ENCODE data around the gene LTBP2. TPM values are rescaled to one million over a fixed set of nuclear protein-coding genes. Genes with fewer than 3 reads are reported as not detected.
A peak's percentile ranks its signal among the peaks of the same experiment; 100 is the strongest.

The LTBP2 gene
- total RNA-seq, 1 experiment from 2014 or later = 124 TPM

GRCh38 chr14:74569806-74570591, 42.0 kb downstream of the LTBP2 start:
- H3K4me1 ChIP-seq (replicated peaks; ENCODE audit: insufficient read depth) = peaks cover 96% of the 10 kb centered on the region
- H3K9me3 ChIP-seq (ENCODE audit: insufficient read depth, low read depth) = no peaks in the 10 kb centered on the region
- H4K20me1 ChIP-seq (ENCODE audit: insufficient read depth) = no peaks in the 10 kb centered on the region
- peak overlapping the region; percentile 92 for H3K4me2 ChIP-seq
- CTCF ChIA-PET = interaction anchor here (0.5 to 6.4 kb wide), 7 partner anchors 10 to 459 kb away, joined by 3 to 82 read pairs (median 3); partner anchors contain the start of gene LTBP2
- H3F3A ChIP-seq (ENCODE audit: insufficient read depth, low read depth) = peaks cover 83% of the 10 kb centered on the region
- H3K9me2 ChIP-seq (ENCODE audit: insufficient read depth) = no peaks in the 10 kb centered on the region
- TF ChIP-seq CTCF (conservative IDR thresholded peaks at IDR 0.05) = no peak
- TF ChIP-seq EZH2 (IDR thresholded peaks at IDR 0.05; ENCODE audit: low read depth) = no peak
- peak; percentile 85 to 93 for DNase-seq
- intact Hi-C loops (cut with micrococcal nuclease; ENCODE audit: unreplicated experiment) = loop anchor here (5.0 to 10.0 kb wide), 5 partner anchors 58 to 985 kb away; partner anchors contain the start of gene FOS
- POLR2A ChIA-PET (ENCODE audit: unreplicated experiment) = interaction anchor here (0.5 to 1.2 kb wide), 17 partner anchors 9 to 494 kb away, joined by 3 to 13 read pairs (median 4); partner anchors contain the start of genes ACYP1 and NPC2
- no peaks in the 10 kb centered on the region for H3K27me3 ChIP-seq (ENCODE audit: insufficient read depth, low read depth)
- peaks cover 64% of the 10 kb centered on the region for H3K79me2 ChIP-seq (ENCODE audit: low read depth)
- no peak overlapping the region for H2AFZ ChIP-seq
- BruUV-seq (replicated peaks) = no TSS peak
- 0 out of 2 replicates have a peak, but pooled peaks cover 5% of the 10 kb centered on the region for H3K36me3 ChIP-seq (ENCODE audit: low read depth)
- 0 out of 2 replicates have a peak overlapping the region, but pooled peaks have one; percentile 3 for H3K4me3 ChIP-seq
- H3K27ac ChIP-seq = peak overlapping the region; percentile 99

- peak overlapping the region; percentile 99 for H3K27ac ChIP-seq
- 0 out of 2 replicates have a peak, but pooled peaks cover 5% of the 10 kb centered on the region for H3K36me3 ChIP-seq (ENCODE audit: low read depth)
- H3K4me2 ChIP-seq = peak overlapping the region; percentile 92
- no TSS peak for BruUV-seq (replicated peaks)
- TF ChIP-seq EZH2 (IDR thresholded peaks at IDR 0.05; ENCODE audit: low read depth) (no peak), CTCF (conservative IDR thresholded peaks at IDR 0.05) (no peak)
- intact Hi-C loops (cut with micrococcal nuclease; ENCODE audit: unreplicated experiment) = no loop called here
- no peak overlapping the region for H2AFZ ChIP-seq
- H3K9me3 ChIP-seq (ENCODE audit: insufficient read depth, low read depth) = no peaks in the 10 kb centered on the region
- POLR2A ChIA-PET (ENCODE audit: unreplicated experiment) = interaction anchor here (0.5 to 1.0 kb wide), 8 partner anchors 8 to 495 kb away, joined by 3 to 6 read pairs (median 4); partner anchors contain the start of gene ACYP1
- no peaks in the 10 kb centered on the region for H3K27me3 ChIP-seq (ENCODE audit: insufficient read depth, low read depth)
- H3K9me2 ChIP-seq (ENCODE audit: insufficient read depth) = no peaks in the 10 kb centered on the region
- peaks cover 83% of the 10 kb centered on the region for H3F3A ChIP-seq (ENCODE audit: insufficient read depth, low read depth)
- peaks cover 96% of the 10 kb centered on the region for H3K4me1 ChIP-seq (replicated peaks; ENCODE audit: insufficient read depth)
- H3K79me2 ChIP-seq (ENCODE audit: low read depth) = peaks cover 64% of the 10 kb centered on the region
- H3K4me3 ChIP-seq = no peak overlapping the region
- no peak for DNase-seq
- no peaks in the 10 kb centered on the region for H4K20me1 ChIP-seq (ENCODE audit: insufficient read depth)
- CTCF ChIA-PET = interaction anchor here (0.5 to 6.4 kb wide), 4 partner anchors 10 to 42 kb away, joined by 3 to 82 read pairs (median 3); partner anchors contain the start of gene LTBP2
Observed at GRCh38 chr14:74569387-74569786, 42.6 kb downstream of the LTBP2 start.

- peaks cover 60% of the 10 kb centered on the region for H3K79me2 ChIP-seq (ENCODE audit: low read depth)
- peaks cover 93% of the 10 kb centered on the region for H3K4me1 ChIP-seq (replicated peaks; ENCODE audit: insufficient read depth)
- H3K27ac ChIP-seq = peak overlapping the region; percentile 99
- no peaks in the 10 kb centered on the region for H3K9me3 ChIP-seq (ENCODE audit: insufficient read depth, low read depth)
- DNase-seq = no peak
- peaks cover 79% of the 10 kb centered on the region for H3F3A ChIP-seq (ENCODE audit: insufficient read depth, low read depth)
- intact Hi-C loops (cut with micrococcal nuclease; ENCODE audit: unreplicated experiment) = no loop called here
- TF ChIP-seq CTCF (conservative IDR thresholded peaks at IDR 0.05) (no peak), EZH2 (IDR thresholded peaks at IDR 0.05; ENCODE audit: low read depth) (no peak)
- H3K36me3 ChIP-seq (ENCODE audit: low read depth) = 0 out of 2 replicates have a peak, but pooled peaks cover under 1% of the 10 kb centered on the region
- no TSS peak for BruUV-seq (replicated peaks)
- CTCF ChIA-PET = interaction anchor here (0.7 kb wide), 2 partner anchors 11 to 71 kb away, joined by 3 to 4 read pairs; no protein-coding TSS in a partner anchor
- H4K20me1 ChIP-seq (ENCODE audit: insufficient read depth) = no peaks in the 10 kb centered on the region
- H3K9me2 ChIP-seq (ENCODE audit: insufficient read depth) = no peaks in the 10 kb centered on the region
- POLR2A ChIA-PET (ENCODE audit: unreplicated experiment) = interaction anchor here (1.0 kb wide), 1 partner anchor 46 kb away, joined by 5 read pairs; no protein-coding TSS in a partner anchor
- no peaks in the 10 kb centered on the region for H3K27me3 ChIP-seq (ENCODE audit: insufficient read depth, low read depth)
- H3K4me3 ChIP-seq = no peak overlapping the region
- H2AFZ ChIP-seq = no peak overlapping the region
- H3K4me2 ChIP-seq = peak overlapping the region; percentile 92
Observed at GRCh38 chr14:74568911-74569310, 43.1 kb downstream of the LTBP2 start.

Measured in PC-9 (cell line).